ENCODE data around the gene NFKBIL1.
"Not testable (repeated sequence)": the region's sequence is repeated elsewhere in the genome, so short reads cannot be mapped to it uniquely, and the experiment has no call there.

NFKBIL1 gene, protein sequence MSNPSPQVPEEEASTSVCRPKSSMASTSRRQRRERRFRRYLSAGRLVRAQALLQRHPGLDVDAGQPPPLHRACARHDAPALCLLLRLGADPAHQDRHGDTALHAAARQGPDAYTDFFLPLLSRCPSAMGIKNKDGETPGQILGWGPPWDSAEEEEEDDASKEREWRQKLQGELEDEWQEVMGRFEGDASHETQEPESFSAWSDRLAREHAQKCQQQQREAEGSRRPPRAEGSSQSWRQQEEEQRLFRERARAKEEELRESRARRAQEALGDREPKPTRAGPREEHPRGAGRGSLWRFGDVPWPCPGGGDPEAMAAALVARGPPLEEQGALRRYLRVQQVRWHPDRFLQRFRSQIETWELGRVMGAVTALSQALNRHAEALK

DNA sequence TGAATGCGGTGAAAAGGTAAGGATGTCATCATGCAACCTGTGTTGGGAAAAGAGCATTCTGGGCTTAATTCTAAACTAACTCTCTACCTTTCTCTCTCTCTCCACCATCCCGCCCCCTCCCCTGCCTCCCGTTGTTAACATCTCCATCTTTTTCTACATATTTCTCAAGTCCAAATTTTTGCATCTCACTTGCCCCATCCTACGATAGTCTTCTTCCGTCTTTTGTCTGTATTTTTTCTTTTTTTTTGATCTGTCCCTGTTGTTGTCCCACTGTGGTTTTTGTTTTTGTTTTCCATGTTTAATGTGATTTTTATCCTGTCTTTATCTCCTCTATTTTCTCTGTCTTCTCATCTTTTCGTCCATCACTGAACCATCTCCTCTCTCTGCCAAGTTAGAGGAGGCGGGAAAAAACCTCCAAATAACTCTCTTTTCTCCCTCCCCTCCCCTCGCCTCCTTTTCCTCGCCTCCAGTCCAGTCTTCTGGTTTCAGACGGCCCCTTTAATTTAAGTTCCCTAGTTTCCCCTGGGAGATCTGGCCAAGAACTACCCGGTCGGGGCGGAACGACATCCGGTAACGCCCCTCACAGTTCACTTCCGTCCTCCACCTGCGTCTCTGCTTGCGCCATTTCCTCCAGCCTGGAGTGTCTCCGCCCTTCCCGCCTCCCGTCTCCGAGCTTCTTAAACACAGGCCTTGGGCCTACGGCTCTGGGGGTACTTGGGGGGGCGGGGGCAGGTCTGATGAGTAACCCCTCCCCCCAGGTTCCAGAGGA is at the start of gene NFKBIL1:
Gene NFKBIL1, plus strand, starts transcription at position 651 of the 769 bp plus-strand sequence. Its CDS starts 87 bp downstream, at position 738.
- DNase-seq (ENCODE audit: low read depth in 2 of 2): peak; percentile 84 to 87

DNA sequence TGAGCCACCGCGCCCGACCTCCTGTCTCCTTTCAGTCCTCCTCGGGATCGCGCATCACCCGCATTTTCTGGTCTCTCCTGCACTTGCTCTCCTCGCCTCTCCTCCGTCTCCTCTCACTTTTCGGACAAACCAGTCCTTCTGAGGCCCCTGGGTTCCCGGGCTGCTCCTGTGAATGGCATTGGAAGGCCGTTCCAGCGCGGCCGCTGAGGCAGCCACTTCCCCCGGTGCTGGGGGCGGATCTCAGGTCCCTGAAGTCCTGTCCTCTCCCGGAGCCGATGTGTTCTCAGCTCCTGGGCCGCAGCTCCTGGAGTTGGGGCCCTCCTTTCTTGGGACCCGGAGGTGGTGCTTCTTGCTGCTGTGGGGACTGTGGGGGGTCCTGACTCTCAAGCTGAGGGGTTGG is 48.7 kb upstream of the NFKBIL1 start:
- DNase-seq (ENCODE audit: low read depth in 2 of 2): no peak

DNA sequence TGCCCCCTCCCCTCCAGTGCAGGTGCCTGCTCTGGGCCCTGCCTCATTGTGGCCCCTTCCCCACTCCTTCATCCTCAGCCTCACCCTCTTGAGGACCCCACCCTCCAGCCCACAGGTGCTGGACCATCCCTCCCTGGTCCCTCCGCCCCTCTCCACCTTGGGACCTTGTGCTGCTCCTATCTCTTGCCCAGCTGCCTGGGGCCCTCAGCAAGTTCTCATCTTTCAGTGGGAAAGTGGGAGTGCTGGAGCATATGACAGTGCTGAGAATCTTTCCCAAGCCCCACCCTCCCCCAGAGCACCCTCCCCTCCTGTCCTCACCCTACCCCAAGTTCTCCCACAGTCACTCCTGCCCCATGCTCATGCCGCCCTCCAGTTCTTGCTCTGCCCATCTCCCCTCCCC is 47.8 kb upstream of the NFKBIL1 start:
- not testable (repeated sequence) for DNase-seq (ENCODE audit: low read depth in 2 of 2)

DNA sequence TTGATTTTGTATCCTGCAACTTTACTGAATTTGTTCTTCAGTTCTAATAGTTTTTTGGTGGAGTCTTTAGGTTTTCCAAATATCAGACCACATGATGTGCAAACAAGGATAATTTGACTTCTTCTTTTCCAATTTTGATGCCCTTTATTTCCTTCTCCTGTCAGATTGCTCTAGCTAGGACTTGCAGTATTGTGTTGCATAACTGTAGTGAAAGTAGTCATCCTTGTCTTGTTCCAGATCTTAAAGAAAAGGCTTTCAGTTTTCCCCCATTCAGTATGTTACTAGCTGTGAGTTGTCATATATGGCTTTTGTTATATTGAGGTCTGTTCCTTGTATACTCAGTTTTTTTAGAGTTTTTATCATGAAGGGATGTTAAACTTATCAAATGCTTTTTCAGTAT is 44.8 kb upstream of the NFKBIL1 start:
- DNase-seq (ENCODE audit: low read depth in 2 of 2): no peak

DNA sequence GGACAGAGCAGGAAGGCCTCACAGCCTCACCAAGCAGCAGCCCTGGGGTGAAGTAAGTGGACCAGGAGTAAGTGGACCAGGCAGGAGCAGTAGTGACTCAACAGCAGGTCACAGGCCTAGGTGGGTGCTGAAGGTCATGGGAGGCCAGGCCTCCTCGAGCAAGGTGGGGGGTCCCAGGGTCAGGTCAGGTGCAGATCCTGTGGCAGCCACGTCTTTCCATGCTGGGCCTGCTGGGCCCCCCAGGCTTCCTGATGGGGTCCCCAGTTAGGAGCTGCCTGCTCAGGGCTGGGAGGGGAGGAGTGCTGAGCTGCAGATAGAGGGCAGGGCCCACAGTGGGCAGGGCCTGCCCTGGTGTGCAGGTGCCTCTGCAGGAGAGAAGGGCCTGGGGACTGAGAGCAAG is 38.4 kb upstream of the NFKBIL1 start:
- not testable (repeated sequence) for DNase-seq (ENCODE audit: low read depth in 2 of 2)

DNA sequence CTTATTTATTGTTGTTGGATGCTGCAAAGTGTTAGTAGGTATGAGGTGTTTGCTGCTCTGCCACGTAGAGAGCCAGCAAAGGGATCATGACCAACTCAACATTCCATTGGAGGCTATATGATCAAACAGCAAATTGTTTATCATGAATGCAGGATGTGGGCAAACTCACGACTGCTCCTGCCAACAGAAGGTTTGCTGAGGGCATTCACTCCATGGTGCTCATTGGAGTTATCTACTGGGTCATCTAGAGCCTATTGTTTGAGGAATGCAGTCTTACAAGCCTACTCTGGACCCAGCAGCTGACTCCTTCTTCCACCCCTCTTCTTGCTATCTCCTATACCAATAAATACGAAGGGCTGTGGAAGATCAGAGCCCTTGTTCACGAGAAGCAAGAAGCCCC is 37.4 kb upstream of the NFKBIL1 start:
- no peak for DNase-seq (ENCODE audit: low read depth in 2 of 2)

DNA sequence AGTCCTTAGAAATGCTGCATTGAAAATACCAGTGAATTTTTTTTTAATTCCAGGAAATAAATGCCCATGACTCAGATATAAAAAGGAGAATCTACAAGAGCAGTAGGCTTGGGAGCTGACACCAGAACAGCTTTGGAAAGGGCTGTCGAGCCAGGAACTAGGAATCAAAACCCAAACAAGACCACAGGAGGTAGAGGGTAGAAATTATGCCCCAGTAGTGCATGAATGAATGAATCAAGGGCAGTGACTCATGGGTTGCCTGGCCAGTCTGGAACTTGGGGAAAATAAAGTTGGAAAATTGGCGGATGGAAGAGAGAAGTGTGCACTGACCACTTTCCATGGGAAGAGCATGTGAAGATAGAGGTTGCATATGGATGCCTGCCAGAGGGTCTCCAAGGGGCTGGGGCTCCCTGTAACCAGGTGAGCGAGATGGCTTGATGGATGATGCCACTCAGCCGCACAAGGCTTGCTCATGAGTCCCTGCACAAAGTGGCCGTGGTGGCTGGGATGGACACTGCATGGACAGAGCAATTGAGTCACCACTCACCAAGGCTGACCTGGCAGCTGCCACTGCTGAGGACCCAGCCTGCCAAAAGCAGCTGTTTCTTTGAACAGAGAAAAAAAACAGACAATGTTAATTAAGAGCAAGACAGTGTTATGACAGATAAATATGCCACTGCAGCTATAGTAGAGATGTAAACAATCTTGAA is 33.8 kb upstream of the NFKBIL1 start:
- DNase-seq (ENCODE audit: low read depth in 2 of 2): no peak

DNA sequence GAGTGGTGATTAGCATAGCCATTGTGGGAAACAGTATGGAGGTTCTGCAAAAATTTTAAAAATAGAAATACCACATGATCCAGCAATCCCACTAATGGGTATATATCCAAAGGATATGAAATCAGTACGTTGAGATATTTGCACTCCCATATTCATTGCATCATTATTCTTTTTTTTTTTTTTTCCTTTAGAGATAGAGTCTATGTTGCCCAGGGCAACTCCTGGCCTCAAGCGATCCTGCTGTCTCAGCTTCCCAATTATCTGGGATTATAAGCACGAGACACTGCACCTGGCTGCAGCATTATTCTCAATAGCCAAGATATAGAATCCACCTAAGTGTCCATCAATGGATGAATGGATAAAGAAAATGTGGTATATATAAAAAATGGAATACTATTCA is 25.6 kb upstream of the NFKBIL1 start:
- DNase-seq (ENCODE audit: low read depth in 2 of 2): no peak

DNA sequence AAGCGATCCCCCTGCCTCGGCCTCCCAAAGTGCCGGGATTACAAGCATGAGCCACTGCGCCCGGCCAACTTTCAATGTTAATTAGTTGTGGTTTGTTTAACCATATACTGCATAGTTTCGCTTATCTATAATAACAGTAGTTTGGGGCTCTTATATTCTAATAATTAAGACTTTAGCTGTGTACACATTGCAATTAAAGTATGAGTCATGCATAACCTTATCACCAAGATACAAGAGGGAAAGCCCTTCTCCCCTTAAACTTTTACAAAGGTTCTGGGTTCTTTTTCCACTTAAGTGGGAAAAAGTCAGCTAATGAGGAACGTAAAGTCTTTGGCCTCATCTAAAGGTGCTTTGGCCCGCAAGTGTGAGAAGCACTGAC is 21.9 kb upstream of the NFKBIL1 start:
- no peak for DNase-seq (ENCODE audit: low read depth in 2 of 2)

DNA sequence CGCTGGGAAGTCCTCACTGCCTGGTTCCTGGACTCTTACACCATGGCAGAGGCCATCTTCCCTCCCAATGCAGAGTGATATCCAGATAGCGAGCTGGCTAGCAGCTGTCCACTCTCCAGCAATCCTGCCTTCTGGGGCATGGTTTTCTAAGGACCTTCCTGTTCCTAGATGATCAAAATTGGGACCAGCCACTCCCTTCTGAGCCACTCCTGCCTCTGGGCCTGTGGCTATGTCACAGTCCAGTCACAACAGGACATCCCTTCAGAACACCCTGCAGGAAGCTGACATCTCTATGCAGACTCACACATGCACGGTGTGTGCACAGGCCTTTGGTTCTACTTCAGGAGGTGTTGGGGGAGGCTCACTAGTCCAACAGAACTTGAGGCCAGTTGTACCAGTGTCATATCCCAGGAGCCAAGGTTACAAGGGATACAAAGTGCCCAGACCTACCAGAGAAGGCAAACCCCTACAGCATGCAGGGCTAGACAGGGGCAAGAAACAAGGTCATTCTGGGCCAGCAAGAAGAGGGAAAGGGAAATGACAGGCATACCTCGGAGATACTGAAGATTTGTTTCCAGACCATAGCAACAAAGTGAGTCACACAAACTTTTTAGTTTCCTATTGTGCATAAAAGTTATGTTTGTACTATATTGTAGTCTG is 21.3 kb upstream of the NFKBIL1 start:
- DNase-seq (ENCODE audit: low read depth in 2 of 2): no peak

DNA sequence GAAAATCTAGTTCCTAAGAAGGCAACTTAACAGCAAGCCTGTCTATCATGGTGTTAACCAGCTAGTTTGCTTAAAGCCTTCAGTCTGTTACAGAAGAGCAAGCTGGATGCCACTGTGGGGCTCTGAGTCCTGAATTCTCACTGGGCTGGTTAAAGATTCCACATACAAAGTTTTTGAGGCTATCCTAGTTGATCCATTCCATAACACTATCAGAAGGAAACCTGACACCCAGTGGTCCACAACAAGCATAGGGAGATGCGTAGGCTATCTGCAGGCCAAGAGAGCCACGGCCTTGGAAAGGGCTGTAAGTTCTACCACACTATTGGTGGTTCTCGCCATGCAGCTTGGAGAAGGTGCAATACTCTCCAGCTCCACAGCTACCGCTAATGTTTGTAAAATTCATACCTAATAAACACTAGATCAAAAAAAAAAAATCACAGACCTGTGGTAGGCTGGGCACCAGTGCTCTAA is 19.1 kb upstream of the NFKBIL1 start:
- DNase-seq (ENCODE audit: low read depth in 2 of 2): no peak

DNA sequence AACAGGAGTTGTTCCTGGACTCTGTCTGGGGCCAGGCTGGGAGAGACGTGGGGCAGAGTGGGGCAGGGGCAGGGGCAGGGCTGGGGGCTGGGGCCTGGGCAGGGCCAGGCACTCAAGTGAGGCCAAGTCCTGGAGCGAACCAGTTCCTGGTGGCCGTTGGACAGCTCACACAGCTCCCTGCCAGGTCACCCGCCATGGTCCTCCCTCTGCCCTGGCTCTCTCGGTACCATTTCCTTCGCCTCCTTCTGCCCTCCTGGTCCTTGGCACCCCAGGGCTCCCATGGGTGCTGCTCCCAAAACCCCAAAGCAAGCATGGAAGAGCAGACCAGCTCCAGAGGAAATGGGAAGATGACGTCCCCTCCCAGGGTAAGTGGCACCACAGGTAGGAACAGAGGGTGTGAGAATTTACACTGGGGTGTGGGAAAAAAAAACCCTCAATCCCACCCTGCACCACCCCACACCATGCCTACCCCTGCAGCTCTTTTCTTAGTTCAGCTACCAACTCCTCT is 18.5 kb upstream of the NFKBIL1 start, which contains the start of gene MCCD1:
Gene MCCD1, plus strand, starts transcription at position 142 of the 508 bp plus-strand sequence. Its CDS starts 53 bp downstream, at position 195.
- no peak for DNase-seq (ENCODE audit: low read depth in 2 of 2)

DNA sequence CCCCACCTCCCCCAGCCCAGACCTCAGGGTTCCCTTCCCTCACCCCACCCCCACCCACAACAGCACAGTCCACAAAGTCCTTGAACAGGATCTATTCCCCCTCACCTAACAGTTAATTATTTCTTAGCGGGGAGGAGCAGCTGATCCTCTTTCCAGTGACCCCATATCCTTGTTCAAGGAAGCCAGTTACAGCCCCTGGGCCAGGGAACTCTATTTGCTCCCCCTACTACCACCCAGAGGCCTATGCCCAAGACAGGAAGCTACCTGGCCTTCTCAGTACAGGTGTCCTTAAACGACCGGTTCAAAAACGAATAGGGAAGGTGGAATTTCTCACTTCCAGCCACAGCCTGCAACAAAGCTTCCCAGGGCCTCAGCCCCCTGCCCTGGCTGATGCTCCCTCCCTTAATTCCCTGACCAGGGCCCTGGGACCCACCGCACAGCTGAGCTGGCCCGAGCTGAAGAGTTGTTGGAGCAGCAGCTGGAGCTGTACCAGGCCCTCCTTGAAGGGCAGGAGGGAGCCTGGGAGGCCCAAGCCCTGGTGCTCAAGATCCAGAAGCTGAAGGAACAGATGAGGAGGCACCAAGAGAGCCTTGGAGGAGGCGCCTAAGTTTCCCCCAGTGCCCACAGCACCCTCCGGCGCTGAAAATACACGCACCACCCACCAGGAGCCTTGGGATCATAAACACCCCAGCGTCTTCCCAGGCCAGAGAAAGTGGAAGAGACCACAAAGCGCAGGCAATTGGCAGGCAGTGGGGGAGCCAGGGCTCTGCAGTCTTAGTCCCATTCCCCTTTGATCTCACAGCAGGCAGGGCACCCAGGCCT is 17.9 kb upstream of the NFKBIL1 start:
- DNase-seq (ENCODE audit: low read depth in 2 of 2): no peak

DNA sequence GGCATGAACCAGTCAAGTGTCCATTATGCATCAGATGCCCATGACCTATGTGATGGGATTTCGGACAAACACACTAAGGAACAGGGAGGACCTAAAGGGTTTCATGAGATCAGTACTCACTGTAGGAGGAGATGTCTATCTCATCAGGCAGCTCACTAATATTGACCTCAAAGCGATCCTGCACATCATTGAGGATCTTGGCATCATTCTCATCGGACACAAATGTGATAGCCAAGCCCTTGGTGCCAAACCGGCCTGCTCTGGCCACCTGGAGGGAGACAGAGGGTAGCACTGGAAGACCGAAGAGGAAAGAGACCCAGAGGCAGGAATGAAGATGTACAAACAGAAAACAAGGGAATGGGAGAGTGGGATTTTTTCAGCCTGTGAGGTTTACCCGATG is 16.7 kb upstream of the NFKBIL1 start:
- no peak for DNase-seq (ENCODE audit: low read depth in 2 of 2)

DNA sequence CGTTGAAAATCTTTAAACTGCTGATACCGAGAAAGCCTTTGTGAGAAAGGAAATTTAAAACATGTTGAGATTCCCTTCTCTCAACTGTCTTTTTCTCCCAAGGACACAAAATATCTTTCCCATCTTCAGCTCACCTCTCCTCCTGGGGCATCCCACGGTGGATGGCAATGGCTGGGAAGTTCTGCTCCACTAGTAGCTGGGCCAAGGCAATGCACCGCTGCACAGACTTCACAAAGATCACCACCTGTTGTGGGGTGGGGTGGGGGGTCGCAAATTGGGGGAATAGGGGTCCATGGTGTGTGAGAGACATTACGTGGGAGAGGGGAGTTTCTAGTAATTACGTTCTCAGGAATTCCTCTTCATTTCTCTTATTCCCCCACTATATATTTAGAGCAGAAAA is 16.2 kb upstream of the NFKBIL1 start:
- DNase-seq (ENCODE audit: low read depth in 2 of 2): no peak

DNA sequence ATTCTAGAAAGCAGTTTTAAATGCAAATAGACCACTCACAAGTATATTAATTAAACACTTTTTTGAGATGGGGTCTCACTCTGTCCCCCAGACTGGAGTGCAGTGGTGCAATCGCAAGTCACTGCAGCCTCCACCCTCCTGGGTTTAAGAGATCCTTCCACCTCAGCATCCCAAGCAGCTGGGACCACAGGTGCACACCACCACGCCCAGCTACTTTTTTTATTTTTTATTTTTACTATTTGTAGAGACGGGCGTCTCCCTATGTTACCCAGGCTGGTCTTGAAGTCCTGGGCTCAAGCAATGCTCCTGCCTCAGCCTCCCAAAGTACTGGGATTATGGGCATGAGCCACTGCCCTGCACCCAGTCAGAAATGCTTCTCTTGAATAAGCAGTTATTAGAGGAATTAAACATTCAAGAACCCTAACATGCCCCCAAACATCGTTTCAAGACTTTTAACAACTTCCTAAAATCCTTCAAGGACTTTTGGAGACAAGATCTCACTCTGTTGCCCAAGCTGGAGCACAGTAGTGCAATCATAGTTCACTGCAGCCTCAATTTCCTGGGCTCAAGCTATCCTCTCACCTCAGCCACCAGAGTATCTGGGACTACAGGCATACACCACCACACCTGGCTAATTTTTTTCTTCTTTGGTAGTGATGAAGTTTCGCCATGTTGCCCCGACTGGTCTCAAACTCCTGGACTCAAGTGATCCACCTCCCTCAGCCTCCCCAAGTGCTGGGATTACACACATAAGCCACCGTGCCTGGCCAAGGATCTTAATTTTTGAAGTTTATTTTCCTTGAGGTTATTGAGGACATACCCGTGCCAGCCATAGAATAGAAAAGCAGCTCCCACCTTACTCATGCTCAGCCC is 15.4 kb upstream of the NFKBIL1 start:
- no peak for DNase-seq (ENCODE audit: low read depth in 2 of 2)

DNA sequence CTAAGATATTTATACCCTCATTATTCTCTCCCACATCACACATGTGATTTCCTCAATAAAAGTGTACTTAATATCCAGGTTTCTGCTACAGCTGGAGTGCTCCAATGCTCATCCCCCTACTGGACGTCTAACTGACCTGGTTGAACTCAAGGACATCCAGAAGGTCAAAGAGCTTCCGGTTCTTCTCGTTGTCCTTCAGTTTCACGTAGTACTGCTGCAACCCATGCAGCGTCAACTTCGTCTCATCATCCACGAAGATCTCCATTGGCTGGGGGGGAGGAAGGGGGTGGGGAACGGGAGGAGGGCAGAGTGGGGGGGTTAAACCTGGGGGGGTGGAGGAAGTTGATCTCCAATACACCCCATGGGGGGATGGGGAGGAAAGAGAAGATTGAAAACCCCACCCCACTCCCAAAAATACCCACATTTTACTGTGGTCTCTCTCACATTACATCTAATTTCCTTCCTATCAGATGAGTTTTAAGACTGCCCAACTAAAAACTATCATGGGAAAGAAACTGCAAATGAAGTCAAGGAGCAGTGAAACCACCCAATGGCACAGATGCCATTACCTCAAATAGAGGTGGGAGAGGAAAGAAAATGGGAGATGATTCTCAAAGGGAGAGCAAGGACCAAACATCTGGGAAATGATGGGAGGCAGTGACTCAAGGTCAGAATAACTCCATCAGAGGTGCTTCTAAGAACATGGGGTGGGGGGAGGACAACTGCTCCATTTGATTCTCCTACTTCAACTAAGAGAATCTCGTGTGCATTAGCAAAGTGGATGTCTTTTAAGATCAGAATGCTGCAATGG is 14.6 kb upstream of the NFKBIL1 start:
- no peak for DNase-seq (ENCODE audit: low read depth in 2 of 2)

DNA sequence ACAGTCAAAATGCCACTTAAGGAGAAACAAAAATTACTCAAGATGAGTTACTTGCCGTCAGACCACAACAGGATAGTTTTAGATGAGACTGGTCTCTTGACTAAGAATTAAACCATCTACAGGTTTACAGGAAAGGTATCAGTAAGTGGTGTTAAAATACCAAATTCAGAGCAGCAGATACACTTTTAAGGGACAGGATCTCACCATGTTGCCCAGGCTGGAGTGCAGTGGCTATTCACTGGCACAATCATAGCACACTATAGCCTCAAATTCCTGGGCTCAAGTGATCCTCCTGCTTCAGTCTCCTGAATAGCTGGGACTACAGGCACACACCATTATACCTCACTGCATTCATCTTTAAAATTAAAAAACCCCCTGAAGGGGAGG is 14.0 kb upstream of the NFKBIL1 start:
- no peak for DNase-seq (ENCODE audit: low read depth in 2 of 2)

DNA sequence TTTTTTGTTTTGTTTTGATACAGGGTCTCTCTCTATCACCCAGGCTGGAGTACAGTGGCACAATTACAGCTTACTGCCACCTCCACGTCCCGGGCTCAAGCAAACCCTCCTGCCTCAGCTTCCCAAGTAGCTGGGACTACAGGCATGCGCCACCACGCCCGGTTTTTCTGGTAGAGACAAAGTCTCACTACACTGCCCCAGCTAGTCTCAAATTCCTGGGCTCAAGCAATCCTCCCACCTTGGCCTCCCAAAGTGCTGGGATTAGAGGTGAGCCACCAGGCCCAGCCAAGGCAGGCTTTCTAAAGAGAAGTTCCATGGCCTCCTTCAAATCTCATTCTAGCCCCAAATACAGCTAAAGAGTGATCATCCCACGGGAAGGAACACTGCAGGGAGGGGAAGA is 13.4 kb upstream of the NFKBIL1 start:
- no peak for DNase-seq (ENCODE audit: low read depth in 2 of 2)
